H1 (cell line): ENCODE results near the gene ROR1.

Experiments
- POLR2A ChIP-seq, 2 experiments: IDR thresholded peaks; 1 replicate in 1 of 2; 2 replicates in 1 of 2; pipeline ENCODE4 v1.6.1; 2011; ENCODE audit warnings: low read depth in 2 of 2, low read length in 2 of 2, mild to moderate bottlenecking in 2 of 2; ENCODE audit errors: control extremely low read depth in 1 of 2
- TF ChIP-seq, protein P1 (sequence below): IDR thresholded peaks from 2 replicates; pipeline ENCODE4 v1.6.1; 2011; ENCODE audit warnings: low read depth, mild to moderate bottlenecking, low read length; ENCODE audit not compliant: insufficient read depth
- TF ChIP-seq, protein P2 (sequence below), 3 experiments: IDR thresholded peaks; 1 replicate in 2 of 3; 2 replicates in 1 of 3; pipeline versions ENCODE4 v1.5.1 to v1.6.1; 2011; ENCODE audit warnings: low read length in 3 of 3, mild to moderate bottlenecking in 3 of 3, inconsistent platforms in 2 of 3, low read depth in 1 of 3, moderate library complexity in 1 of 3; ENCODE audit not compliant: insufficient read depth in 1 of 3; ENCODE audit errors: control extremely low read depth in 1 of 3

DNA sequence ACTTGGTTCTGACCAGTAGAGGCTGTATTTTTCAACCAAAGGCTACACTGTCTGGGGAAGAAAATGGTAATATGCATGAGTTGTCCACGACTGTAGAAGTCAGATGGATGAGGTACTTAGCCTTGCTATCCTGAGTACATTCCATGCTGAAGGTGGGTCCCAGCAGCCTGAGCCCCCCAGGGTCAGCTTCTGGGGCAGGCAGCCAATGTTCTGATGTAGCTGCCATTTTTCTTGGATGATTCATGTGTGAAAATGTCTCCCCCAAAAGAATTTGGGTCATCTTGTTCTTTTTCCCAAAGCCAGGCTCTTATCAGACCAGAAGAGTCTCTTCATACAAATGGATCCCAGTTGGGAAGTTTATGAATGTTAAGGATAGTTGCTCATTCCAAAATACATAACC, 257.4 kb downstream of the ROR1 start:
- TF ChIP-seq, protein P1, sequence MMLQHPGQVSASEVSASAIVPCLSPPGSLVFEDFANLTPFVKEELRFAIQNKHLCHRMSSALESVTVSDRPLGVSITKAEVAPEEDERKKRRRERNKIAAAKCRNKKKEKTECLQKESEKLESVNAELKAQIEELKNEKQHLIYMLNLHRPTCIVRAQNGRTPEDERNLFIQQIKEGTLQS: no peak
- no peak for TF ChIP-seq POLR2A (IDR thresholded peaks at IDR 0.05; ENCODE audit: control extremely low read depth in 1 of 2, low read depth in 2 of 2, low read length in 2 of 2)
- TF ChIP-seq, protein P2, sequence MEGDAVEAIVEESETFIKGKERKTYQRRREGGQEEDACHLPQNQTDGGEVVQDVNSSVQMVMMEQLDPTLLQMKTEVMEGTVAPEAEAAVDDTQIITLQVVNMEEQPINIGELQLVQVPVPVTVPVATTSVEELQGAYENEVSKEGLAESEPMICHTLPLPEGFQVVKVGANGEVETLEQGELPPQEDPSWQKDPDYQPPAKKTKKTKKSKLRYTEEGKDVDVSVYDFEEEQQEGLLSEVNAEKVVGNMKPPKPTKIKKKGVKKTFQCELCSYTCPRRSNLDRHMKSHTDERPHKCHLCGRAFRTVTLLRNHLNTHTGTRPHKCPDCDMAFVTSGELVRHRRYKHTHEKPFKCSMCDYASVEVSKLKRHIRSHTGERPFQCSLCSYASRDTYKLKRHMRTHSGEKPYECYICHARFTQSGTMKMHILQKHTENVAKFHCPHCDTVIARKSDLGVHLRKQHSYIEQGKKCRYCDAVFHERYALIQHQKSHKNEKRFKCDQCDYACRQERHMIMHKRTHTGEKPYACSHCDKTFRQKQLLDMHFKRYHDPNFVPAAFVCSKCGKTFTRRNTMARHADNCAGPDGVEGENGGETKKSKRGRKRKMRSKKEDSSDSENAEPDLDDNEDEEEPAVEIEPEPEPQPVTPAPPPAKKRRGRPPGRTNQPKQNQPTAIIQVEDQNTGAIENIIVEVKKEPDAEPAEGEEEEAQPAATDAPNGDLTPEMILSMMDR (IDR thresholded peaks at IDR 0.05; ENCODE audit: control extremely low read depth in 1 of 3, insufficient read depth in 1 of 3, low read depth in 1 of 3, low read length in 3 of 3): no peak
